Heart left ventricle (tissue), 13 donors: ENCODE data around the gene NAPG.

Source experiments
- POLR2A ChIP-seq, 2 donors: fragments of 450-650 bp; IDR thresholded peaks; one replicate each; pipeline ENCODE4 v1.6.1; 2017; ENCODE audit warnings: antibody characterized with exemption in 2 of 2, mild to moderate bottlenecking in 2 of 2, moderate library complexity in 2 of 2
- TF ChIP-seq, protein P1 (sequence below), 12 donors: fragments of 200-600 bp; sonication (generic) in 4 of 12; IDR thresholded peaks; one replicate each; pipeline versions ENCODE4 v1.5.0 to v1.8.0; 2018 to 2022; ENCODE audit warnings: antibody characterized with exemption in 12 of 12, mild to moderate bottlenecking in 5 of 12
- donor health status: ischemic (EF 13 %, LVEDD 7.1; RV severe dilation, severe dysfunction).
- donor health status: DM: no; HTN: yes; CAD: no.
- donor health status: DM: no; HTN: no; CAD: no.
- donor health status: ischemic (EF 25% LVEDD 6.9; RV normal size, moderate dysfunction).
- donor health status: ischemic (EF 25% LVEDD 5.7; RV mildly dilated, moderate dysfunction).
- donor health status: ischemic (EF 35%, LVEDD 5.7; RV mildly dilated, moderate dysfunction).
- donor health status: nonischemic (EF 11% LVEDD 7.7; RV severe dilation, severe dysfunction).
- donor health status: DM: yes; HTN: yes; CAD: no.
- donor health status: PGD.
- donor health status: ischemic (EF 29% LVEDD 5.4; RV normal size, mild dysfunction).
- donor health status: nonischemic (EF 23%, LVEDD 6.1; RV moderate dilation, normal function).

DNA sequence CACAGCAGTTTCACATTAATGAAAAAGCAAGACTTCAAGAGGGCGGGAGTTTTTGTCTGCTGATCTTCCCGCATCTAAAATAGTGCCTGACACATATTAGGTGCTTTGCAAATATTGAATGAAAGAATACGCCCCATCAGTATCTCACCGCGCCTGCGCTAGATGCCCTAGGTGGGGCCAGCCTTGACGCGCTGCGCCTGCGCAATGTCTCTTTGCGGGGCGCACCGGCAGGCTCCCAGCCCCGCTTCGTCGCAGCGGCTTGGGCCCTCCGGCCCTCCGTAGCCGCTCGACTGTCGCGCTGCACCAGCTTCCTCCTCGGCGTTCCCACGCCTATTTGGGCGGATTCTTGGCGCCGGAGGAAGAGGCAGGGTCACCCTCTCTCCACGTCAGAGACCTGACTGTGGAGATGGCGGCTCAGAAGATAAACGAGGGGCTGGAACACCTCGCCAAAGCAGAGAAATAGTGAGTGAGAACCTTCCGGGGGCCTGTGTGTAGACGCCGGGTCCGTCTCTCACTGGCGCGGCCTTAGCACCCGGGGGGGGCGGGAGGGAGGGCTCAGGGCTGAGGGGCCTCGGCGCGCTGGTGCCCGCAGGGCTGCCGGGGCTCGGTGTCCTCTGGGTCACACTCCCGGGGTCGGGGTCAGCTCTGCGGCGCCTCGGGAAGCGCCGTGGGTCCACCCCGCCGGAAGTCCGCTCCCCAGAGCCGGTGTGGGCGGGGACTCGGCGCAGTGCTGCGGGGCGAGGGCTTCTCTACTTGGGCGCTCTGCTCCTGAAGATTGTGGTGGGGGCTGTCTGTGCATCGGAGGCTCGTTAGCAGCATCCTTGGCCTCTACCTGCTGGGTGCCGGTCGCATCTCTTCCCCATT is at the start of gene NAPG:
- TF ChIP-seq, protein P1, sequence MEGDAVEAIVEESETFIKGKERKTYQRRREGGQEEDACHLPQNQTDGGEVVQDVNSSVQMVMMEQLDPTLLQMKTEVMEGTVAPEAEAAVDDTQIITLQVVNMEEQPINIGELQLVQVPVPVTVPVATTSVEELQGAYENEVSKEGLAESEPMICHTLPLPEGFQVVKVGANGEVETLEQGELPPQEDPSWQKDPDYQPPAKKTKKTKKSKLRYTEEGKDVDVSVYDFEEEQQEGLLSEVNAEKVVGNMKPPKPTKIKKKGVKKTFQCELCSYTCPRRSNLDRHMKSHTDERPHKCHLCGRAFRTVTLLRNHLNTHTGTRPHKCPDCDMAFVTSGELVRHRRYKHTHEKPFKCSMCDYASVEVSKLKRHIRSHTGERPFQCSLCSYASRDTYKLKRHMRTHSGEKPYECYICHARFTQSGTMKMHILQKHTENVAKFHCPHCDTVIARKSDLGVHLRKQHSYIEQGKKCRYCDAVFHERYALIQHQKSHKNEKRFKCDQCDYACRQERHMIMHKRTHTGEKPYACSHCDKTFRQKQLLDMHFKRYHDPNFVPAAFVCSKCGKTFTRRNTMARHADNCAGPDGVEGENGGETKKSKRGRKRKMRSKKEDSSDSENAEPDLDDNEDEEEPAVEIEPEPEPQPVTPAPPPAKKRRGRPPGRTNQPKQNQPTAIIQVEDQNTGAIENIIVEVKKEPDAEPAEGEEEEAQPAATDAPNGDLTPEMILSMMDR (IDR thresholded peaks at IDR 0.05) = peak in 1 of 12 donors; percentile 16
- peak in 1 of 2 donors; percentile 62 for TF ChIP-seq POLR2A (IDR thresholded peaks at IDR 0.05)
